Left renal cortex interstitium (tissue), 4 donors: Measurements from ENCODE around the gene CDC42BPA. TPM values are rescaled to one million over a fixed set of nuclear protein-coding genes. Genes with fewer than 3 reads are reported as not detected.

ENCODE experiments used
- DNase-seq, 4 donors: peaks; one replicate each; pipeline ENCODE4 v3.0.0-alpha.2; 2013; ENCODE audit warnings: low read depth in 4 of 4, low spot score in 2 of 4, missing footprints in 1 of 4
- polyA plus RNA-seq, 4 donors: library from polyadenylated mRNA; unstranded; fragments of 120-200 nt; gene quantifications; one replicate each; pipeline ENCODE4 v1.2.1, GENCODE V29; 2013; ENCODE audit not compliant: insufficient read length in 4 of 4

CDC42BPA gene
- polyA plus RNA-seq, 4 donors = 36.2 to 41.0 (median 39.3) TPM

- DNase-seq = no peak
These were observed 365.0 kb downstream of the CDC42BPA start for GRCh38 chr1:226953175-226953800.

GRCh38 chr1:226952118-226952441 is 366.2 kb downstream of the CDC42BPA start:
- no peak for DNase-seq

- no peak for DNase-seq
These were observed 366.8 kb downstream of the CDC42BPA start for GRCh38 chr1:226951286-226952117.

- DNase-seq = no peak
These were observed 367.4 kb downstream of the CDC42BPA start for GRCh38 chr1:226950871-226951270.

- no peak for DNase-seq
These were observed 368.0 kb downstream of the CDC42BPA start for GRCh38 chr1:226950316-226950715.

GRCh38 chr1:226949401-226949800 is 368.9 kb downstream of the CDC42BPA start:
- no peak for DNase-seq

GRCh38 chr1:226948996-226949395 is 369.3 kb downstream of the CDC42BPA start:
- DNase-seq = no peak

- no peak for DNase-seq
These were observed 369.8 kb downstream of the CDC42BPA start for GRCh38 chr1:226948480-226948879.

- no peak for DNase-seq
These were observed 370.2 kb downstream of the CDC42BPA start for GRCh38 chr1:226948051-226948450.

GRCh38 chr1:226946841-226947240 is 371.5 kb downstream of the CDC42BPA start:
- DNase-seq = no peak

GRCh38 chr1:226946285-226946684 is 372.0 kb downstream of the CDC42BPA start:
- DNase-seq = no peak

- DNase-seq = no peak
These were observed 372.4 kb downstream of the CDC42BPA start for GRCh38 chr1:226945858-226946245.

GRCh38 chr1:226945106-226945857 is 373.0 kb downstream of the CDC42BPA start:
- DNase-seq = peak in 1 of 4 donors; percentile 13

GRCh38 chr1:226943927-226944326 is 374.4 kb downstream of the CDC42BPA start:
- DNase-seq = no peak

GRCh38 chr1:226943156-226943555 is 375.1 kb downstream of the CDC42BPA start:
- DNase-seq = no peak

- no peak for DNase-seq
These were observed 375.9 kb downstream of the CDC42BPA start for GRCh38 chr1:226942392-226942791.

GRCh38 chr1:226940806-226941067 is 377.6 kb downstream of the CDC42BPA start:
- DNase-seq = no peak

- peak; percentile 15 to 98 (median 96) for DNase-seq
These were observed 378.1 kb downstream of the CDC42BPA start, which contains the start of gene COQ8A for GRCh38 chr1:226940029-226940805. Gene COQ8A (plus strand): TSS chr1:226940294. CDS start chr1:226961386, 21,092 bp downstream.
